GM21390 (cell line): ENCODE results near the gene ACHE.
A peak's percentile ranks its signal among the peaks of the same experiment; 100 is the strongest.
"Not testable (repeated sequence)": the region's sequence is repeated elsewhere in the genome, so short reads cannot be mapped to it uniquely, and the experiment has no call there.

Source experiments
- ATAC-seq: cut with Tn5 transposase; IDR thresholded peaks from one replicate; pipeline ENCODE4 v1.9.1; 2021; ENCODE audit not compliant: unreplicated experiment

ACHE gene

GRCh38 chr7:100865372-100865911, 30.2 kb downstream of the ACHE start:
- ATAC-seq: no peak

DNA sequence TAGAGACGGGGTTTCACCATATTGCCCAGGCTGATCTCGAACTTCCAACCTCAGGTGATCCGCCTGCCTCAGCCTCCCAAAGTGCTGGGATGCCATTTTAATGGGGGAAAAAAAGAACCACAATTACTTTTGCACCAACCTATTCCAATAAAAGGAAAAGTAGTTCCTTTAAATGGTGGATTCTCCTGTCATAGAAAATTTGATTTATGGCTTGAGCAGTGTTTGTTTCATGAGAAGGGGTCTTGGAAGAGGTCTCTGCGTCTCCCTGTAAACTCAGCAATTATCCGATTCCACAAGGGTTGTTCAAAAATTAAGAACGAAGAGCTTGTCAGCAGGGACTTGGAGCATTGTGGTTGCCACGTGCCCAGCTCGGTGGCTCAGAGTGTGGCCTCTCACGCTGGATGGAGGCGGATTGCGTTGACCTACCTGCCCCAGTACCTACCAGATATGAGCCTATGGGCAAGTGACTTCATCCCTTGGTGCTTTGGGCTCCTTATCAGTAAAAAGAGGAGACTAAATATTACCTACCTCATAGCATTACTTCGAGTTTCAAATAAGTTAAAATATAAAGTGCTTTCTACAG, 31.3 kb downstream of the ACHE start:
- no peak for ATAC-seq

DNA sequence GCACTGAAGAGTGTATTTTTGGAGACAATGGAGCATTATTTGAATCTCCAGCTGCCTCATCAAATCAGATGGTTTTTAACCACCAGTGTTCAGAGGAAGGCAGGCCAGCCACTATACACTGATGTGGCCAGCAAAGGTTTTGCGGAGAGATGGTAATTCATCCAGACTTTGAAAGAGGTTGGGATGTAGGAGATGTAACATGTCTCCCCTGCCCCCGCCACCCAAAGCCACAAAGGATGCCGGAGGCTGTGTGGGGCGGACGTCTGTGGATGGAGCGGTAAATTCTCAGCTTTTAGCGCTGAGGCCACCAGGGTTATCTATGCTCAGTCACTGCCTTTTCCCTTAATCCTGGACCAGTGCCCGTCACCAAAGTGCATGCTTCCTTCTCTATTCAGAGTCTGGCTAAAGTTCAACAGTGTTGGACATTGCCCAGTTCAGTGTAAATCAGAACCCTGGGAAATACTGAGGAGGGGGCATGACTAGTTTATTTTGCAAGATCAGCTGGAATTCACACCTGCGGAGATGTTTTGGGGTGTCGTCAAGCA, 32.2 kb downstream of the ACHE start:
- no peak for ATAC-seq

GRCh38 chr7:100861616-100861985, 34.1 kb downstream of the ACHE start:
- no peak for ATAC-seq

DNA sequence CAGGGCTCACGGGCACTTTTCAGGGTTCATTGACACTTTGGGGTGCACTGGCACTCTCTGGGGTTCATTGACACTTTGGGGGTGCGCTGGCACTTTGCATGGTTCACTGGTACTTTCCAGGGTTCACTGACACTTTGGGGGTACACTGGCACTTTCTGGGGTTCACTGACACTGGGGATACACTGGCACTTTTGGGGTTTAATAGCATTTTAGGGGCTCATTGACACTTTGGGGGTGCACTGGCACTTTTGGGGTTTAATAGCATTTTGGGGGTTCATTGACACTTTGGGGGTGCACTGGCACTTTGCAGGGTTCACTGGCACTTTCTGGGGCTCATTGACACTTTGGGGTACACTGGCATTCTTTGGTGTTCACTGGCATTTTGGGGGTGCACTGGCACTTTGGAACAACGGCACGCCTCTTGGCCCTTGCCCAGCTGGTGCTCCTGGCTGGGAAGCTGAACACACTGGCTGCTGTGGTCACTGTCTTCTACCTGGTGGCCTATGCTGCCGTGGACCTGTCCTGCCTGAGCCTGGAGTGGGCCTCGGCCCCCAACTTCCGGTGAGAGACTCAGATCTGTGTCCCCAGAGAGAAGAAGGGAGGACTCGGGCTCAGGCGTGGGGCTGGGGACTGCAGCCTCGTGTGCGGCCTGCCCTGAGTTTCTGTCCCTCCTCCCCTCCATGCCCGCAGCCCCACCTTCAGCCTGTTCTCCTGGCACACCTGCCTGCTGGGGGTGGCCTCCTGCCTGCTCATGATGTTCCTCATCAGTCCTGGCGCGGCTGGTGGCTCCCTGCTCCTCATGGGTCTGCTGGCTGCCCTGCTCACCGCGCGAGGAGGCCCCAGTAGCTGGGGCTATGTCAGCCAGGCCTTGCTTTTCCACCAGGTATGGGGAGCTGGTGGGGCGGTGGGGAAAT, 34.7 kb downstream of the ACHE start:
- no peak for ATAC-seq

DNA sequence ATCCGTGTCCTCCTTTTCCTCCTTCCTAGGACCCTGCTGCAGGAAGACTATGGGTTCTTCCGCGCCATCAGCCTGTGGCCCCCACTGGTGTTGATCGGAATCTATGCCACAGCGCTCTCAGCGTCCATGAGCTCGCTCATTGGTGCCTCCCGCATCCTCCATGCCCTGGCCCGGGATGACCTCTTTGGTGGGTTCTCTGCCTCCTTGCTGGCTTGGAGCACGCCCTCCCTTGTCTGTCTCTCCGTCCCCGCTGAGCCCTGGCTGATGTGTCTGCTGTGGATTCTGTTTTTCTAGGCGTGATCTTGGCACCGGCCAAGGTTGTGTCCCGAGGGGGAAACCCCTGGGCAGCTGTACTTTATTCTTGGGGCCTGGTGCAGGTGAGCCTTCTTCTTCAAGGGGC, 35.8 kb downstream of the ACHE start:
- no peak for ATAC-seq

GRCh38 chr7:100856871-100857282, 38.8 kb downstream of the ACHE start:
- no peak for ATAC-seq

GRCh38 chr7:100855515-100855914, 40.2 kb downstream of the ACHE start:
- no peak for ATAC-seq

DNA sequence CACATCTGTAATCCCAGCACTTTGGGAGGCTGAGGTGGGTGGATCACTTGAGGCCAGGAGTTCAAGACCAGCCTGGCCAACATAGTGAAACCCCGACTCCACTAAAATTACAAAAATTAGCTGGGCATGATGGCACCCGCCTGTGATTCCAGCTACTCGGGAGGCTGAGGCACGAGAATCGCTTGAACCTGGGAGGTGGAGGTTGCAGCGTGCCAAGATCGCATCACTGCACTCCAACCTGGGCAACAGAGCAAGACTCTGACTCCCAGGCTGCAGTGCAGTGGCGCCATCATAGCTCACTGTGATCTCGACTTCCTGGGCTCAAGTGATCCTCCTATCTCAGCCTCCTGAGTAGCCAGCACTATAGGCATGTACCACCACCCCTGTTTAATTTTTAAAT, 40.8 kb downstream of the ACHE start:
- not testable (repeated sequence) for ATAC-seq

DNA sequence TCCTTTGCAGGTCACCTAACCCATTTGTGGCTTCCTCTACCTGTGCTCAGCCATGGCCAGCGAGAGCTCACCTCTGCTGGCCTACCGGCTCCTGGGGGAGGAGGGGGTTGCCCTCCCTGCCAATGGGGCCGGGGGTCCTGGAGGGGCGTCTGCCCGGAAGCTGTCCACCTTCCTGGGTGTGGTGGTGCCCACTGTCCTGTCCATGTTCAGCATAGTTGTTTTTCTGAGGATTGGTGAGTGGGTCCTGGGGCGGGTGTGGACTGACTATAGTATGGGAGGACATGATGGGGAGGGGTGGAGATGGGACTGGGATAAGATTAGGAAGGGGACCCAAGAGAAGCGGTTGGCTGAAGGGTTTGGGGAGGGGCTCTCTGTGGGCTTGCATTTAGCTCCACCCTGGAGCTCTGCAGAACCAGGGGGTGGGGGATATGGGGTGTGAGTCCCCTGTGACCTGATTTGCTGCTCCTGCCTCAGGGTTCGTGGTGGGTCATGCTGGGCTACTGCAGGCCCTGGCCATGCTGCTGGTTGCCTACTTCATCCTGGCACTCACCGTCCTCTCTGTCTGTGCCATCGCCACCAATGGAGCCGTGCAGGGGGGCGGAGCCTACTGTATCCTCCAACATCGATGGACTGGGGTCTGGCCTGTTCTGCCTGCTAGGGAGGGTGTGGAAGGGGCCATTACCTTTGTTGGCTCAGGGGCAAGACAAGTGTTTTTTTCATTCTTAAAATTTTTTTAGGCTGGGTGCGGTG, 41.4 kb downstream of the ACHE start:
- no peak for ATAC-seq

GRCh38 chr7:100852048-100852872, 43.4 kb downstream of the ACHE start, which contains the start of gene SLC12A9:
TSS of gene SLC12A9 (plus strand) at chr7:100852713. CDS start at chr7:100854198, 1,485 bp downstream.
- peak; percentile 92 for ATAC-seq

DNA sequence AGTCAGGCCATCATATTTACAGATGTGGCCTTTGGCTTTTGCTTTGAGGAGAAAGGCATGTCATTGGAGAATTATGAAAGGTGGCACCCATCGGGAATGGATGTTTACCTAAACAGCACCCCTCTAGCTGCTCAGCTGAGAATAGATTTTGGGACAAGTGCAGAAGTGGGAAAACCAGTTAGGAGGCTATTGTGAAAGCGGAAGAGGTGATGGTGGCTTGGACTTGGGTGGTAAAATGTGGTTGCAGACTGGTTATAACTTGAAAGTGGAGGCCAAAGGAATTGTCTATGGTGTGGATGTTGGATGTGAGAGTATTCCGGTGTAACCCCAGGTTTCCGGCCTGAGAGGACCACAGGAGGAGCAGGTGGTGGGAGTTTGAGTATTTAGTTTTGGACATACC, 48.3 kb downstream of the ACHE start:
- ATAC-seq: no peak

- no peak for ATAC-seq
These were observed 55.1 kb downstream of the ACHE start for GRCh38 chr7:100840470-100841100.
